Liver (tissue), 9 donors: ENCODE measurements around the gene CHID1. TPM values are rescaled to one million over a fixed set of nuclear protein-coding genes. Genes with fewer than 3 reads are reported as not detected.
A peak's percentile ranks its signal among the peaks of the same experiment; 100 is the strongest.

ENCODE experiments used
- DNase-seq: peaks from one replicate; pipeline ENCODE4 v3.0.0-alpha.2; 2017; ENCODE audit warnings: low spot score
- H3K27ac ChIP-seq, 2 donors: one replicate each; pipeline ENCODE4 v1.7.0; 2013; ENCODE audit warnings: inconsistent platforms in 2 of 2, low read length in 2 of 2, control low read depth in 1 of 2, low read depth in 1 of 2, mild to moderate bottlenecking in 1 of 2
- H3K27me3 ChIP-seq, 4 donors: one replicate each; pipeline versions ENCODE4 v1.6.1 to v1.7.0; 2013; ENCODE audit warnings: low read length in 3 of 4, inconsistent platforms in 1 of 4, mild to moderate bottlenecking in 1 of 4, moderate library complexity in 1 of 4; ENCODE audit not compliant: control insufficient read depth in 4 of 4, insufficient read depth in 4 of 4
- H3K36me3 ChIP-seq, 4 donors: one replicate each; pipeline versions ENCODE4 v1.6.1 to v1.7.0; 2013; ENCODE audit warnings: low read length in 3 of 4, mild to moderate bottlenecking in 3 of 4, low read depth in 1 of 4, moderate library complexity in 1 of 4; ENCODE audit not compliant: control insufficient read depth in 4 of 4, insufficient read depth in 3 of 4
- H3K4me1 ChIP-seq, 4 donors: one replicate each; pipeline versions ENCODE4 v1.6.1 to v1.7.0; 2013; ENCODE audit warnings: low read length in 3 of 4, mild to moderate bottlenecking in 3 of 4, moderate library complexity in 1 of 4; ENCODE audit not compliant: control insufficient read depth in 4 of 4, insufficient read depth in 4 of 4
- H3K4me3 ChIP-seq, 3 donors: one replicate each; pipeline versions ENCODE4 v1.6.1 to v1.7.0; 2013; ENCODE audit warnings: low read length in 3 of 3, control low read depth in 1 of 3, low read depth in 1 of 3, mild to moderate bottlenecking in 1 of 3
- H3K9ac ChIP-seq, 2 donors: one replicate each; pipeline ENCODE4 v1.7.0; 2013; ENCODE audit warnings: low read length in 2 of 2, mild to moderate bottlenecking in 2 of 2, moderate library complexity in 2 of 2, control low read depth in 1 of 2, low read depth in 1 of 2
- H3K9me3 ChIP-seq, 4 donors: one replicate each; pipeline versions ENCODE4 v1.6.1 to v1.7.0; 2013; ENCODE audit warnings: low read length in 3 of 4; ENCODE audit not compliant: control insufficient read depth in 4 of 4
- CTCF ChIP-seq: fragments of 150-350 bp; IDR thresholded peaks from 2 replicates; pipeline ENCODE4 v1.5.1; 2017; ENCODE audit warnings: improper control_type of control experiment, low read depth, low read length; ENCODE audit not compliant: missing input control
- EGR1 ChIP-seq, 2 donors: IDR thresholded peaks; 2 replicates each; pipeline ENCODE4 v1.6.1; 2016 to 2018; ENCODE audit warnings: antibody characterized with exemption in 2 of 2, low read depth in 2 of 2
- FOXA1 ChIP-seq: IDR thresholded peaks from 2 replicates; pipeline ENCODE4 v1.6.1; 2016; ENCODE audit warnings: antibody characterized with exemption
- FOXA2 ChIP-seq: IDR thresholded peaks from 2 replicates; pipeline ENCODE4 v1.6.1; 2016; ENCODE audit warnings: antibody characterized with exemption
- GABPA ChIP-seq, 2 donors: IDR thresholded peaks in 1 of 2; conservative IDR thresholded peaks in 1 of 2; 2 replicates each; pipeline ENCODE4 v1.6.1; 2016; ENCODE audit warnings: antibody characterized with exemption in 2 of 2, mild to moderate bottlenecking in 1 of 2, moderate library complexity in 1 of 2
- HNF4A ChIP-seq, 2 donors: conservative IDR thresholded peaks; 2 replicates each; pipeline ENCODE4 v1.6.1; 2016; ENCODE audit warnings: antibody characterized with exemption in 2 of 2, mild to moderate bottlenecking in 2 of 2
- HNF4G ChIP-seq: IDR thresholded peaks from 2 replicates; pipeline ENCODE4 v1.6.1; 2016; ENCODE audit warnings: antibody characterized with exemption
- JUND ChIP-seq, 2 donors: IDR thresholded peaks; 2 replicates each; pipeline ENCODE4 v1.6.1; 2016; ENCODE audit warnings: antibody characterized with exemption in 2 of 2
- MAX ChIP-seq: IDR thresholded peaks from 2 replicates; pipeline ENCODE4 v1.6.1; 2016; ENCODE audit warnings: antibody characterized with exemption
- NR2F2 ChIP-seq: IDR thresholded peaks from 2 replicates; pipeline ENCODE4 v1.6.1; 2016; ENCODE audit warnings: antibody characterized with exemption
- RAD21 ChIP-seq, 2 donors: IDR thresholded peaks; 2 replicates each; pipeline ENCODE4 v1.6.1; 2016; ENCODE audit warnings: antibody characterized with exemption in 2 of 2, mild to moderate bottlenecking in 2 of 2
- REST ChIP-seq: IDR thresholded peaks from 2 replicates; pipeline ENCODE4 v1.6.1; 2016; ENCODE audit warnings: antibody characterized with exemption, mild to moderate bottlenecking
- RXRA ChIP-seq, 2 donors: IDR thresholded peaks; 2 replicates each; pipeline ENCODE4 v1.6.1; 2017 to 2018; ENCODE audit warnings: antibody characterized with exemption in 2 of 2, mild to moderate bottlenecking in 1 of 2
- SP1 ChIP-seq: IDR thresholded peaks from 2 replicates; pipeline ENCODE4 v1.6.1; 2018; ENCODE audit warnings: antibody characterized with exemption, mild to moderate bottlenecking
- TAF1 ChIP-seq: conservative IDR thresholded peaks from 2 replicates; pipeline ENCODE4 v1.6.1; 2016; ENCODE audit warnings: antibody characterized with exemption, mild to moderate bottlenecking
- YY1 ChIP-seq: IDR thresholded peaks from 2 replicates; pipeline ENCODE4 v1.6.1; 2016; ENCODE audit warnings: antibody characterized with exemption, mild to moderate bottlenecking
- WGBS: extraction: QIAGEN DNeasy Blood & Tissue Kit; methylation state at CpG from one replicate; pipeline ENCODE4 v1.1.7; 2013; 5-methylcytosine and 5-hydroxymethylcytosine counted together
- polyA plus RNA-seq, 2 donors: library from polyadenylated mRNA; stranded (reverse) in 1 of 2; unstranded in 1 of 2; fragments of 200-250 nt in 1 of 2; fragments of >200 nt in 1 of 2; fragmentation: Nextera tagmentation in 1 of 2; extraction: Ambion mirVana in 1 of 2; gene quantifications; one replicate each; pipeline versions ENCODE4 v1.2.1 to v1.2.3, GENCODE V29; 2013 to 2015
- total RNA-seq, 2 donors: library from RNA; depleted of rRNA; stranded (reverse); fragments of >200 nt; gene quantifications; one replicate each; pipeline ENCODE4 v1.2.3, GENCODE V29; 2014
- TF ChIP-seq, protein P1 (sequence below): IDR thresholded peaks from 2 replicates; pipeline ENCODE4 v1.6.1; 2016; ENCODE audit warnings: antibody characterized with exemption
- TF ChIP-seq, protein P2 (sequence below): IDR thresholded peaks from 2 replicates; pipeline ENCODE4 v1.6.1; 2016; ENCODE audit warnings: antibody characterized with exemption
- donor health status: healthy.
- donor health status: healthy.
- donor health status: healthy.
- donor health status: healthy.
- donor health status: healthy.

CHID1 gene
- total and polyA plus RNA-seq, 4 donors: 39.5 to 68.8 (median 59.1) TPM

- Histone ChIP-seq H3K4me1 (peaks cover 11 to 68% (median 59%) of the 10 kb centered on the region in 4 donors), H3K27ac (peak overlapping the region; percentile 22 to 49), H3K9me3 (no peaks in the 10 kb centered on the region), H3K36me3 (no peaks in the 10 kb centered on the region), H3K27me3 (no peaks in the 10 kb centered on the region), H3K4me3 (no peak overlapping the region), H3K9ac (no peak overlapping the region)
- WGBS: 49% methylated on average over 15 of the region's 15 CpGs
- no peak for DNase-seq
- TF ChIP-seq HNF4G (no peak), JUND (IDR thresholded peaks at IDR 0.05) (no peak), RXRA (IDR thresholded peaks at IDR 0.05) (peak; percentile 35 to 79), RAD21 (IDR thresholded peaks at IDR 0.05) (peak; percentile 21 to 27), TAF1 (no peak), NR2F2 (no peak), REST (peak; percentile 63), FOXA2 (no peak), EGR1 (IDR thresholded peaks at IDR 0.05; ENCODE audit: low read depth in 2 of 2) (no peak), HNF4A (conservative IDR thresholded peaks at IDR 0.05) (peak; percentile 75 to 90), SP1 (peak; percentile 51), YY1 (peak; percentile 33)
- TF ChIP-seq, protein P1, sequence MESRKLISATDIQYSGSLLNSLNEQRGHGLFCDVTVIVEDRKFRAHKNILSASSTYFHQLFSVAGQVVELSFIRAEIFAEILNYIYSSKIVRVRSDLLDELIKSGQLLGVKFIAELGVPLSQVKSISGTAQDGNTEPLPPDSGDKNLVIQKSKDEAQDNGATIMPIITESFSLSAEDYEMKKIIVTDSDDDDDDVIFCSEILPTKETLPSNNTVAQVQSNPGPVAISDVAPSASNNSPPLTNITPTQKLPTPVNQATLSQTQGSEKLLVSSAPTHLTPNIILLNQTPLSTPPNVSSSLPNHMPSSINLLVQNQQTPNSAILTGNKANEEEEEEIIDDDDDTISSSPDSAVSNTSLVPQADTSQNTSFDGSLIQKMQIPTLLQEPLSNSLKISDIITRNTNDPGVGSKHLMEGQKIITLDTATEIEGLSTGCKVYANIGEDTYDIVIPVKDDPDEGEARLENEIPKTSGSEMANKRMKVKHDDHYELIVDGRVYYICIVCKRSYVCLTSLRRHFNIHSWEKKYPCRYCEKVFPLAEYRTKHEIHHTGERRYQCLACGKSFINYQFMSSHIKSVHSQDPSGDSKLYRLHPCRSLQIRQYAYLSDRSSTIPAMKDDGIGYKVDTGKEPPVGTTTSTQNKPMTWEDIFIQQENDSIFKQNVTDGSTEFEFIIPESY: no peak
- TF ChIP-seq, protein P2, sequence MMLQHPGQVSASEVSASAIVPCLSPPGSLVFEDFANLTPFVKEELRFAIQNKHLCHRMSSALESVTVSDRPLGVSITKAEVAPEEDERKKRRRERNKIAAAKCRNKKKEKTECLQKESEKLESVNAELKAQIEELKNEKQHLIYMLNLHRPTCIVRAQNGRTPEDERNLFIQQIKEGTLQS: no peak
These were observed 44.8 kb upstream of the CHID1 start for GRCh38 chr11:955154-956063.

DNA sequence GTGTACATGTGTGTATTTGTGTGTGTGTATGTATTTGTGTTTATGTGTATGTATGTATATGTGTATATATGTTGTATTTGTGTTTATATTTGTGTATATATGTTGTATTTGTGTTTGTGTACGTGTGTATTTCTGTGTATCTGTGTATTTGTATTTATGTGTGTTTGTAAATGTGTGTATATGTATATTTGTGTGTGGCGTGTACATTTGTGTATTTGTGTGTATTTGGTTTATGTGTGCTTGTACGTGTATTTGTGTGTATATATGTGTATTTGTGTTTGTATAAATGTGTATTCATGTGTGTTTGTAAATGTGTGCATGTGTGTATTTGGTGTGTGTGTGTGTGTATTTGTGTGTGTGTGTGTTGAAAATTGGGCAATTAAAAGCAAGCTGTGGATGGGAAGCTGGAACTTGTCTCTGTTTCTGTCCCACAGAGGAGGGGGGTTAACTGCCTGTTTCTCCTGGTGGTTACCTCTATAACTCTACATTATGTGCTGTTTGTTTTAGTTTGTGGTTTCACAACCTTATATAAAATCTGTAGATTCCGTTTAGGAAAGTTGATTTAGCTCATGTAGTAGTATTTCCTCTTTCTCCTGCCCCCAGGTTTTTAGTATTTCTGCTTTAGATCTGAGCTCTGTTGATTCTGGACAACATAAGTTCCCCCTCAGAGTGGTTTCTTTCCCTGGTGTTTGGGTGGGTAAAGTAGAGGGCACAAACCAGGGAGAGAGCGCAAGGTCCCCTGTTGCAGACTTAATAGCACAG, 44.0 kb upstream of the CHID1 start:
- WGBS: 63% methylated on average over 5 of the region's 5 CpGs
- H3K4me3 ChIP-seq: no peak overlapping the region
- H3K9me3 ChIP-seq: no peaks in the 10 kb centered on the region
- peaks cover 11 to 61% (median 55%) of the 10 kb centered on the region in 4 donors for H3K4me1 ChIP-seq
- peak overlapping the region; percentile 22 to 49 for H3K27ac ChIP-seq
- H3K9ac ChIP-seq: peak overlapping the region in 1 of 2 donors; percentile 6
- no peaks in the 10 kb centered on the region for H3K27me3 ChIP-seq
- no peak for DNase-seq
- H3K36me3 ChIP-seq: peaks cover 0 to 3% (median 0%) of the 10 kb centered on the region in 4 donors
- TF ChIP-seq TAF1: no peak
- no peak for TF ChIP-seq SP1
- no peak for TF ChIP-seq YY1
- no peak for TF ChIP-seq EGR1 (IDR thresholded peaks at IDR 0.05; ENCODE audit: low read depth in 2 of 2)
- no peak for TF ChIP-seq MAX
- TF ChIP-seq, protein P2: no peak
- TF ChIP-seq RXRA (IDR thresholded peaks at IDR 0.05): no peak
- no peak for TF ChIP-seq RAD21 (IDR thresholded peaks at IDR 0.05)
- no peak for TF ChIP-seq GABPA (IDR thresholded peaks at IDR 0.05 in 1 of 2, conservative IDR thresholded peaks at IDR 0.05 in 1 of 2)
- no peak for TF ChIP-seq NR2F2
- TF ChIP-seq CTCF: no peak
- TF ChIP-seq, protein P1: no peak
- TF ChIP-seq FOXA1: no peak
